RPMI8226 (cell line): Measurements from ENCODE around the gene HS2ST1.
"Not testable (repeated sequence)": the region's sequence is repeated elsewhere in the genome, so short reads cannot be mapped to it uniquely, and the experiment has no call there.

ENCODE experiments used
- DNase-seq: peaks from one replicate; pipeline ENCODE4 v3.0.0-alpha.2; 2015

The HS2ST1 gene

DNA sequence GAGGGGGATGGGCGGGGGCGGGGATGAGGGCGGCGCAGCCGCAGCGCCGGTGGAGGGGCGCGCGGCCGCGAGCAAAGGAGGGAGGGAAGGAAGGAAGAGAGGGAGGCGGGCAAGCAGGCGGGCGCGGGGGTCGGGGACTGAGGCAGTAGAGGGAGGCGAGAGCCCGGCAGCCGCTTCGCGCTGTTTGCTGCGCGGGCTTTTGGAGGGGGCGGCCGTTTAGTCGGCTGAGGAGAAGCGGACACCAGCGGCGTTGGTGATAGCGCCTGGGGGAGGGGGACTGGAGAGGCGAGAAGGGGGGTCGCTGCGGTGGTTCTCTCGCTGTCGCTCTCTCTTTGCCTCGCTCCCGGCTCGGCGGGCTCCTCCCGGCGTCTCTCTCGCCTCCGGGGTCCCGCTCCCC, at the start of gene HS2ST1:
Gene HS2ST1, plus strand, starts transcription at position 35 of the 397 bp plus-strand sequence.
- DNase-seq = no peak

DNA sequence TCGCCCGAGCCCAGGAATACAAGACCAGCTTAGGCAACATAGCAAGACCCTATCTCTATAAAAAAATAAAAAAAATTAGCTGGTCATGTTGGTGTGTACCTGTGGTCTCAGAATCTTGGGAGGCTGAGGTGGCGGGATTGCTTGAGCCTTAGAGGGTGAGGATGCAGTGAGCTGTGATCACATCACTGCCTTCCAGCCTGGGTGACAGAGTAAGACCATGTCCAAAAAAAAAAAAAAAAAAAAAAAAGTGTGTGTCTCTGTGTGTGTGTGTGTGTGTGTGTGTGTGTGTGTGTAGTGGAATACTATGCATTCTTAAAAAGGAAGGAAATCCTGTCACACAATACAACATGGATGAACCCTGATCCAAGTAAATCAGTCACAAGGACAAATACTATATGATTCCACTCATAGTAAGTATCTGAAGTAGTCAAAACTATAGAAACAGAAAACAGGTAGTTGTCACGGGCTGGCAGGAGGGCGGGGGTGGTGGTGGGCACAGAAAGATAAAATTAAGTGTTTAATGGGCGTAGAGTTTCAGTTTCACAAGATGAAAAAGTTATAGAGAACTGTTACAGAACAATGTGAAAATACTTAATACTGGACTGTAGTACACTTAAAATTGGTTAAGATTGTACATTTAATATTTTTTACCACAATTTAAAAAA, 48.3 kb upstream of the HS2ST1 start:
- DNase-seq = no peak

DNA sequence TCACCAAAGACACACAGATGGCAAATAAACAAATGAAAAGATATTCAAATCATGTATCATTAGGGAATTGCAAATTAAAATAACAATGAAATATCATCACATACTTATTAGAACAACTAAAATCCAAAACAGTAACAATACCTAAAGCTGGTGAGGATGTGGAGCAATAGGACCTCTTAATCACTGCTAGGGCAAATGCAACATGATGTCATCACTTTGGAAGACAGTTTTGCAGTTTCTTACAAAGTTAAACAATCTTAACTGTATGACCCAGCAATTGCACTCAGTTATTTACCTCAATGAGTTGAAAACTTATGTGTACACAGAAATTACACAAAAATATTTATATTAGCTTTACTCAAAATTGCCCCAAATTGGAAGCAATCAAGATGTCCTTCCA, 47.8 kb upstream of the HS2ST1 start:
- DNase-seq = no peak

DNA sequence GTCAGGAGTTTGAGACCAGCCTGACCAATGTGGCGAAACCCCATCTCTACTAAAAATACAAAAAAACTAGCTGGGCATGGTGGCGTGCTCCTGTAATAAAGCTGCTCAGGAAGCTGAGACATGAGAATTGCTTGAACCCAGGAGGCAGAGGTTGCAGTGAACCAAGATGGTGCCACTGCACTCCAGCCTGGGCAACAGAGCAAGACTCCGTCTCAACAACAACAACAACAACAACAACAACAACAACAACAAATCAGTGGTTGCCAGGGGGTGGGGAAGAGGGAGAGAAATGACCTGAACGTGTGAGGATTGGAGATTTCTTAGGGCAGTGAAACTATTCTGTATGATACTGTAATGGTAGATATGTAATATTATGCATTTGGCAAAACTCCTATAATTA, 47.2 kb upstream of the HS2ST1 start:
- not testable (repeated sequence) for DNase-seq

DNA sequence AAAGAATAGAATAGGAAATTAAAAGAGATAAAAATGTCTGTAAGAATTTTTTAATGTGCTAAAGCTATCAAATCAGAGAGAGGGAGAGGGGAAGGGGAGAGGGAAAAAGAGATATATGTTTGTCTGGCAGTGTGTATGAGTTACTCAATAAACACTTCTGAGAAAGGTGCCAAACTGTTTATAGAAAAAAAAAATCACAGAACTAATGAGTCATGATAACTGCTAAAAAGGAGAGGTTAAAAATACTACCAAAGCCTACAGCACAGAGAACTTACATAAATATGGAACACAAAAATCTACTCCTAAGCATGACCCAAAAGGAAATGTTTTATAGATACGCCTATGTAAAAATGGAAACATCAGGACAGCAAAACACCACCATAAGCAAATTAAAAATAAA, 46.0 kb upstream of the HS2ST1 start:
- DNase-seq = no peak

DNA sequence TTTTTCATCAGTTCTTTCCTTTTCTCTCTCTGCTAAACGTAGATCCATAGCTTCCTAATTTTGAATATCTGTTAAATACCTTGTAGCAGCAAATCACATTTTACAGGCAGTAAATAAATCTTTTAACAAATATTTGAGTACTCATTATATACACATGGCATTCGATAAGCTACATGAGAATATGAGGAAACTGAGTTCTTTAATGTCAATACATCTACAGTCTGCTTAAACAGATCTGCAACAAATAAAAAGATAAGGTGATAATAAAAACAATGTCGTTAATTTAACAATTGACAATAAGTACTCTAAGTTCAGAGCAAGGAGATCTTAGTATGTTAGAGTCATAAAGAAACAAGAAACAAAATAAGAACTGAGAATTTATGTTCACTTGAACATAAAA, 43.4 kb upstream of the HS2ST1 start:
- no peak for DNase-seq

DNA sequence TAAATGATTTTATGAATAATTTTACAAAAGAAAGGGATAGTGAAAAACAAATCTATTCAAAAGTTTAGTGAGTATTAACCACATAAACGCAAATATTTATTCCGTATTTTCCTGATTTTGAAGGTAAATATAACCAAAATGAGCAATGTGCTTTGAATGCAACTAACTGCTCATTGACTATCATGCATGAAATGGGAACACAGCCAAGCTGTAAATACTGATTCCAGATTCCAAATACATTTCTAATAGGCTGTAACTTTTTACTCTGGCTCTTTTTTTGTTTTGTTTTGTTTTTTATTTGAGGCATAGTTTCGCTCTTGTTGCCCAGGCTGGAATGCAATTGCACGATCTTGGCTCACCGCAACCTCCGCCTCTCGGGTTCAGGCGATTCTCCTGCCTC, 42.3 kb upstream of the HS2ST1 start:
- no peak for DNase-seq

DNA sequence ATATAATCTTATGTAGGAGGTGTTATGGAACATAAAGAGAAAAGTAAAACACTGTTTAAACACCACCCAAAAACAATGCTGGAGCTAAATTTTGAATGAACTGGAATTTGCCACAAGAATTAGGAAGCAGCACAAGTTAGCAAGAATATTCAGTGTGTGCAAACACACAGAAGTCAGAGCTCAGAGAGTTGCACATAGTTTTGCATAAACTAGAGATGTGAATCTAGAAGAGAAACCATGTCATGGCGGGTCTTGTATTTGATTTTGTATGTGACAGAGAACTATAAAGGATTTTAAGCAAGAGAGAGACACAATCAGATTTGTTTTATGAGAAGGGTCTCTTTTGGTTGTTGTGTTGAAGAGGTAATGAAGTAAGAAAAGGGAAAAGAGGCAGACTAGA, 38.7 kb upstream of the HS2ST1 start:
- no peak for DNase-seq

DNA sequence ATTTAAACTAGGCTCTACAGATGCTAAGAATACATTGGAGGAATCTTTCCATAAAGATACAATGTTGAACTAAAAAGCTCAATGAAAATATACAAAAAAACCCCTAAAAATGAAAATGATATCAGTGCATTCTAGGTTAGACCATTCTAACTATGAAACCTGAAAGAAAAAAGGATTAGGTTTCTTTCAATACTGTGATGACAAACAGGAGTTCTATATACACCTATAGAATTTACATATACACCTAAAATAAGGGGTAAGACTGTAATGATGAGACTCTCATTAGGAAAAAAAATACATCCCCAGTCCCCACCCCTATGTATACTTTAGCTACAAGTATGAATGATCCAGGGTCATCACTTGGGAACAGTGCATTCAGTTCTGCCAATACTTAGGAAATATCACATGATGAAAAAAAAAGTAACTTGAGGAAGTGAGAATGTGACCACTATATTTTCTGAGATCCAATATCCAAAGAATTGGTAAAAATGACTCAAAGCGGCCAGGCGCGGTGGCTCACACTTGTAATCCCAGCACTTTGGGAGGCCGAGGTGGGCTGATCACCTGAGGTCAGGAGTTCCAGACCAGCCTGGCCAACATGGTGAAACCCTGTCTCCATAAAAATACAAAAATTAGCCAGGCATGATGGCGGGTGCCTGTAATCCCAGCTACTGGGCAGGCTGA, 26.8 kb upstream of the HS2ST1 start:
- DNase-seq = no peak

DNA sequence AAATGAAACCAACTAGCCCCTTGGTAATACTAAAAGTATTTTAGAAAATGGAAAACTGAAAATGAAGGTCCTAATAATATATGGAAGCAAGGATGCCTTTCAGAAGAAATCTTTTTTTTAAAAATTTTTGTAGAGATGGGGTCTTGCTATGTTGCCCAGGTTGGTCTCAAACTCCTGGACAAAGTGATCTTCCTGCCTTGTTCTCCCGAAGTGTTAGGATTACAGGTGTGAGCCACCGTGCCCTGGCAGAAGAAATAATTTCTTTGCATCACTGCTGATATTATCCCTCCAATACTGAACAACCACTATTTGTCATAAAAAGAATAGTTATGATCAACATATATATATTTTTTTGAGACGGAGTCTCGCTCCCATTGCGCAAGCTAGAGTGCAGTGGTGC, 26.1 kb upstream of the HS2ST1 start:
- no peak for DNase-seq

DNA sequence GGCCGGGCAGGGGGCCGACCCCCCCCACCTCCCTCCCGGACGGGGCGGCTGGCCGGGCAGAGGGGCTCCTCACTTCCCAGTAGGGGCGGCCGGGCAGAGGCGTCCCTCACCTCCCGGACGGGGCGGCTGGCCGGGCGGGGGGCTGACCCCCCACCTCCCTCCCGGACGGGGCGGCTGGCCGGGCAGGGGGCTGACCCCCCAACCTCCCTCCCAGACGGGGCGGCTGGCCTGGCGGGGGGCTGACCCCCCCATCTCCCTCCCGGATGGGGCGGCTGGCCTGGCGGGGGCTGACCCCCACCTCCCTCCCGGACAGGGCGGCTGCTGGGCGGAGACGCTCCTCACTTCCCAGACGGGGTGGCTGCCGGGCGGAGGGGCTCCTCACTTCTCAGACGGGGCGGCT, 15.0 kb upstream of the HS2ST1 start:
- not testable (repeated sequence) for DNase-seq

DNA sequence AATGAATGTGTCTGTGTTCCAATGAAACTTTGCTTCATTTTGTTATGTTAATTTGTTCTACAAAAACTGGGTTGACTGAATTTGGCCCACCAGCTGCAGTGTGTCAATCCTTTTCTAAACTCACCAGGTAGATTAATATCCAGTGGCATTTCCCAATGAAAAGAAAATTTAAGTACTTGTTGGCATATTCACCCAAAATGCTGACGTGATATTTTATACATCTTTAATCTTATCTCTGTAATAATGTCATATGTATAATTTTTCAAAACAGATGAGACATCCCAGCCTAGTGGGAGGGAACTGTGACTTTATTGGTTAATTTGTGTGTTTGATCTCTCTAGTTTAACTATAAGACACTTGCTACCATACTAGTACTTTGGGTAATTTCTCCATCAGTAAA, 8.6 kb upstream of the HS2ST1 start:
- DNase-seq = no peak

DNA sequence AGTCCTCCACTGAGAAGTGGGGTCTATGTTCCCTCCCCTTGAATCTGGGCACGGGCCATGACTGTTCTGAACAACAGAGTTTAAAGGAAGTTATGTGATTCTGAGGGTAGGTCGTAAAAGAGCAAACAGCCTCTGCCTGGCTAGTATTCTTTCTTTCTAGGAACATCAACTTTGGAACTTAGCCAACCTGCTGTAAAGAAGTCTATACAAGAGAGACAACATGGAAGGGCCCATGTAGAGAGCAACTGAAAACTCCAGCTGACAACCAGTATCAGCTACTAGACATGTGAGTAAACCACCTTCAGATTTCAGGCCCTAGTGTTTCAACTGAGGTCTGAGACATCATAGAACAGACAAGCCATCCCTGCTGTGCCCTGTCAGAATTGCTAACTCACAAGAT, 8.0 kb upstream of the HS2ST1 start:
- no peak for DNase-seq

DNA sequence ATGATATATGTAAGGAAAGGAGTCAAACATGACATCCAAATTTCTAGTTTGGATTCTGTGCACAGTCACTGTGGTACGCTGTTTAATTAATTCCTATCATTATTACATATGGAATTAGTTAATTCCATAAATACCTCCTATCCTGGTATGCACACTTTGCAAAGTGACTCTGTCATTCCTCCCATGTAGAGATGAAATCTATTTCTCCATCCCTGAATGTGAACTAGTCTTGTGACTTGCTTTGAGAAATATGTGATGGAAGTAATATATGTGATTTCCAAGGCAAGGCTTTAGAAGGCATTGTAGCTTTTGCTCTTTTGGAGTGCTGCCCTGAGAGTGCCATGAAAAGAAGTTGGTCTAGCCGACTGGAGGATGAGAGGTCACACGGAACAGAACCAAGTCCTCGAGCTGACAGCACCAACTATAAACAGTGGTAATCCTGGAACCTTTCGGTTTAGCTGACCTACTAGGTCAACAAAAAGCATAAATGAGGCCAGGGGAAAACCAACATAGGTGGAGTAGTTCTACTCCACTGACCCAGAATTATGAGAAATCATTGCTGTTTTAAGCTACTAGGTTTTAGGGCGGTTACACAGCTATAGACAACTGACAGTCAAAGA, 2.0 kb upstream of the HS2ST1 start:
- DNase-seq = no peak

DNA sequence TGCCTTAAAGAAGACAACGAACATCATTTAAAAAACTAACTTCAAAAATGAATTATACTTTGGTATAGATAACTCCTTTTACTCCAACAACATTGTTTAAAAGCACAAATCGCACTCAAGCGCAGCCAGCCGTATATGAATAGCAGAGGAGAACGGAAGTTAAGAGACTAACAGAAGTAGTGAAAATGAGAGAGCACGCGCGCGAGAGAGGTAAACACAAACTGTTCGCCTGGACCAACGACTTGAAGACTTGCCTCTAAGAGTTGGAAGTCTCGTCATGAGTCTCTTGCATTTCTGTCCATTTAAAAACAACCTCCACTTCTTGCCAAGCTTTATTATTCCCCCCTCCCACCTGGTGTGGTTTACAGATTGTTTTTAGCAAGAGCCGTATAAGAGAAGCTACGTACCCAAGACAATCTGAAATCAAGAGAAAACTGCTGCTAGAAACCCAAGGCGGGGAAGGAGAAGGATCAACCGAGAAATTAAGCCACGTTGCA, 988 bp upstream of the HS2ST1 start:
- peak; percentile 45 for DNase-seq

DNA sequence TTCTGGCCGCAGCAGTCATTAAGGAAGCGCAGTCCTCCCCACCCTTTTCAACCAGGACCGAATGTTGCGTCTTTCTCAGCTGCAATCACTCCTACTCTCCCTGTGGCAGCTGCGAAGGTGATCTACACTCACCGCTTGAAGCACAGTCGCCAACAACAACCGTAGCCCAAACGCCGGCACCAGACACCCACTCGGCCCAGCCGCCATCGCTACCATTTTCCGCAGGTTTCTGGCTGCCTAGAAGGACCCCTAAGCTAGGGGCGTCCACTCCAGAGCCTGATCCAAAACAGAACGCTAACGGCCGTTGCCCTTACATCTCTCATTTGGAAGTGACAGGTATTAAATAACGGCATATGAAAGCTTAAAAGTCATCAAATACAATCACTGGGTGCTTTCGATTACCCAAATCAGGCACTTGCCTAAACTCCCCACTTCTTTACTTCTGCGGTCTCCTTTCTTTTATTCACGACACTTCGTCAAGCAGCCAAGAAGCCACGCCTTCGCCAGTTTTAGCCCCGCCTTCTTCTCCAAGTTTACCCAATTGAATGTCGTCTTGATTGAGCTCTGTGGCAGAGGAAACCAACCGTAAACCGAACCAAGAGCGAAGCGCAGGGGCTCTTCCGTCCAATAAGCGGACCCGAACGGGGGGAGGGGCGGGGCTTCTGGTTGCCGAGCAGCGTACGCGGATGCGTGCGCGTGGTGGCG, 387 bp upstream of the HS2ST1 start, which contains the start of gene SELENOF:
Gene SELENOF, minus strand, starts transcription at position 231 of the 705 bp plus-strand sequence. Its CDS starts 15 bp downstream, at position 216.
- peak; percentile 98 for DNase-seq

DNA sequence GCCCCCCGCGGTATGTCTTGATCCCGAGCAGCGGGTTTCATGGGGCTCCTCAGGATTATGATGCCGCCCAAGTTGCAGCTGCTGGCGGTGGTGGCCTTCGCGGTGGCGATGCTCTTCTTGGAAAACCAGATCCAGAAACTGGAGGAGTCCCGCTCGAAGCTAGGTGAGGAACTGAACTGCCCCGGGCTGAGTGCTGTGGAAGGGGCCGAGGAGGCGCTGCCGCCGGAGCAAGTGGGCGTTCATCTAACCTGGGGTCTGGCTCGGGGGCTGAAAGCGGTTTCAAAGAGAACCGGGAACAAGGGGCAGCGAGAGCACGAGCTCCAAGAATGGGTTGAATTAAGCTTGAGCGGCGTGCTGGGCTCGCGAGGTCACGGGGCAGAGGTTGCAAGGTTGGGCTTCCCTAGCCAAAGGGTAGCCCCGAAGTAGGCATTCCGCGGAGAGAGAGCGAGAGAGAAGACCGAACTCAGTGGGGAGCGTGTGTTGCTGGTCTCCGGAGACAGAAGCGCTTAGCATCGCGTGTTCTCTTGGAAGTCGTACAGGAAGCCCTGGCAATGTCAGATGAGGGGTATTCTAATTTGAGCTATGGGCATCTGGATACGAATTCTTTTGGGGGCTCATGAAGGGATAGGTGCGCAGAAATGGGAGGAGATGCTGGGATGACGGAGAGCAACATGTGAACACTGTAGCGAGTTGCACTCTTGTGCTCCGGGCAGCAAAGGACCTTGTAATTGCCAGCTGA, 732 bp downstream of the HS2ST1 start:
- peak; percentile 59 for DNase-seq

DNA sequence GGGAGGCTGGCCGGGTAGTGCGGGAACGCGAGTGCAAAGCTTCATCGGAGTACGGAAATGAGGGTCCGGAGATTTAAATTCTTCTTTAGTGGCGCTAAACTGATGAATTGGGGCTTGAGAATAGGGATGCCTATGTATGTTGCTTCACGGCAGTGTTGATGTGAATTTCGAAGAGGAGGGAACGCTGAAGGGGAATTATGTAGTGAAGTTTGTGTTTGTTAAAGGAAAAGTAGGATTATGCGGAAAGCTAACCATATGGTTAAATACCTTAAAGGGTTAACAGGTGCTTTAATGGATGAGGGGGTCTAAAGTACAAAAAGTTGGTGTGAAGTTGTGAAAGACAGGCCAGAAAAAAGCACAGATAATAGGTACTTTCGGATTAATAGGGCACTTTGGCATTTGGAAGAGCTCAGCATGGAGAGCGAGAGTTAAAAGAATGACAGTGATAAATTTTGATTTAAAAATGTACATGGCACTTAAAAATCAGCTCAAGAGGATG, 1.4 kb downstream of the HS2ST1 start:
- no peak for DNase-seq

DNA sequence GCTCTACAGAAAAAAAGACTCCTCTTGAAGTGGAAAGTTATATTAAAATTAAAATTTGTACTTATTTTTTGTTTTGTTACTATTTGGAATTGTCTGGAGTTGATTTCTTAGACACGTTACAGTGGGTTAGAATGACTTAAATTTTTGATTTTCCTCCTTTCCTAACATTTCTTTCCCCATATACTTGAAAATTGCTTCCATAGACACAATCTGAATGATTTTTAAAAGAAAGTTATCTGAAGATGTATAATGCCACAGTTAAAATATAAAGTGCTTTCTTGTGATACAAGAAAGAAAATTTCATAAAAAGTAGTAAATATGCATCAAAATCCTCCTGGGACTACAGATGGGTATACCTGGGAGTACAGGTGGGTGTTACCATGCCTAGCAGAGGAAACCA, 2.3 kb downstream of the HS2ST1 start:
- no peak for DNase-seq

DNA sequence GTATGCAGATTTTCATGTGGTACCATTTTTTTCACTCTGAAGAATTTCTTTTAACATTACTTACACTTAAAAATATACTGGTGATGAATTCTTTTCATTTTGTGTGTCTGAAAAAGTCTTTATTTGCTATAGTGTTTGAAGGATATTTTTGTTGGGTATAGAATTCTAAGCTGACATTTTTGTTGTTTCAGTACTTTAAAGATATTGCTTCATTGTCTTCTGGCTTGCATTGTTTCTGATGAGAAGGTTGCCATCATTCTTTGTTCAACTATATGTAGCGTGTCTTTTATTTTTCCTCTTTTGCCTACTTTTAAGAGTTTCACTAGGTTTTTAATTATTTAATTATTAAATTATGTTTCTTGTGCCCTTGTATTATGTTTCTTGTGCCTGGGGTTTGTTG, 8.0 kb downstream of the HS2ST1 start:
- DNase-seq = no peak

DNA sequence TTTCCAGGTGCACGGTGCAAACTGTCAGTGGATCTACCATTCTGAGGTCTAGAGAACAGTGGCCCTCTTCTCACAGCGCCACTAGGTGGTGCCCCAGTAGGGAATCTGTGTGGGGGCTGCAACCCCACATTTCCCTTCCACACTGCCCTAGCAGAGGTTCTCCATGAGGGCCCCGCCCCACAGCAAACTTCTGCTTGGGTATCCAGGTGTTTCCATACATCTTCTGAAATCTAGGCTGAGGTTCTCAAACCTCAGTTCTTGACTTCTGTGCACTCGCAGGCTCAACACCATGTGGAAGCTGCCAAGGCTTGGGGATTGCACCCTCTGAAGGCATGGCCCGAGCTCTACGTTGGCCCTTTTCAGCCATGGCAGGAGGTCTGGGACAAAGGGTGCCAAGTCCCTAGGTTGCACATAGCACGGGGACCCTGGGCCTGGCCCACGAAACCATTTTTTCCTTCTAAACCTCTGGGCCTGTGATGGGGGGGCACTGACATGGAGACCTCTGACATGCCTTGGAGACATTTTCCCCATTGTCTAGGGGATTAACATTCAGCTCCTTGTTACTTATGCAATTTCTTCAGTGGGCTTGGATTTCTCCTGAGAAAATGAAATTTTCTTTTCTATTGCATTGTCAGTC, 10.0 kb downstream of the HS2ST1 start:
- DNase-seq = no peak

DNA sequence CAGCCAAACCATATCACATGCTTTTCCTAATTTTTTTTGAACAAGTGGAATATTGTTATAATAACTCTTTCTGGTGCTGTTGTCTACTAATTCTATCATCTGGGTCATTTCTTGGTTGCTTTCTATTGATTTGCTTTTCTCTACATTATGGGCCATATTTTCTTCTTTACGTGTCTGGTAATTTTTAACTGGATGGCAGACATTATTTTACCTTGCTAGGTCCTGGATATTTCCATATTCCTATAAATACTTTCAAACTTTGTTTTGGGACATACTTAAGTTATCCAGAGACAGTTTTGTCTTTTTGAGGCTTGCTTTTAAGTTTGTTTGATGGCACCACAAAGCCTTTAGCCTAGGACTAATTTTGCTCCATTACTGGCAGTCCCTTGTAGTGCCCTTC, 11.3 kb downstream of the HS2ST1 start:
- no peak for DNase-seq
